DMS 273 treated with DMSO at 0.1 percent for 48 hours (cell line): ENCODE data around the gene MSRB3.
"Not testable (repeated sequence)": the region's sequence is repeated elsewhere in the genome, so short reads cannot be mapped to it uniquely, and the experiment has no call there.

Experiments
- DNase-seq: peaks from one replicate; lab custom pipeline; 2025; lab: John Stamatoyannopoulos, UW

MSRB3 gene

DNA sequence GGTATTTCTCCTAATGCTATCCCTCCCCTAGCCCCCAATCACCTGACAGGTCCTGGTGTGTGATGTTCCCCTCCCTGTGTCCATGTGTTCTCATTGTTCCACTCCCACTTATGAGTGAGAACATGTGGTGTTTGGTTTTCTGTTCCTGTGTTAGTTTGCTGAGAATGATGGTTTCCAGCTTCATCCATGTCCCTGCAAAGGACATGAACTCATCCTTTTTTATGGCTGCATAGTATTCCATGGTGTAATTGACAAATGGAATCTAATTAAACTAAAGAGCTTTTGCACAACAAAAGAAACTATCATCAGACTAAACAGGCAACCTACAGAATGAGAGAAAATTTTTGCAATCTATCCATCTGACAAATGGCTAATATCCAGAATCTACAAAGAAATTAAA is 178.9 kb downstream of the MSRB3 start:
- DNase-seq, result not testable (repeated sequence)

DNA sequence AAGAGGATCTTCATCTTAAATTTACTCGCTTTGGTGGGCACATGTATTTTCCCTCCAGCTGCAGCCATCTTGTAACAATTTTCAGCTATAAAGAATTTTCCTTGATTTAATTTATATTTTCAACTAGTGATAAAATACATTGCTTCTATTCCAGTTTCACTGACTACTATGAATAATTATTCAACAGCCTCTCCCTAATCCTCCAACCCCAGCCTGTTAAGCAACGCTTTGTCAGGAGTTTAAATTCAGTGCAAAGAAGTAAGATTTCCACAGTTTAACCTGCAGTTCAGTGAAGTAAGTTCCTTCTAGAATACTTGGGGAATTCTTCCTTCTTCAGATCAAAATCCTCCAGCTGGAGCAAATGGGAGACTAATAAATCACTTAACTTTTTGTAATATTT is 180.2 kb downstream of the MSRB3 start:
- DNase-seq, result no peak

DNA sequence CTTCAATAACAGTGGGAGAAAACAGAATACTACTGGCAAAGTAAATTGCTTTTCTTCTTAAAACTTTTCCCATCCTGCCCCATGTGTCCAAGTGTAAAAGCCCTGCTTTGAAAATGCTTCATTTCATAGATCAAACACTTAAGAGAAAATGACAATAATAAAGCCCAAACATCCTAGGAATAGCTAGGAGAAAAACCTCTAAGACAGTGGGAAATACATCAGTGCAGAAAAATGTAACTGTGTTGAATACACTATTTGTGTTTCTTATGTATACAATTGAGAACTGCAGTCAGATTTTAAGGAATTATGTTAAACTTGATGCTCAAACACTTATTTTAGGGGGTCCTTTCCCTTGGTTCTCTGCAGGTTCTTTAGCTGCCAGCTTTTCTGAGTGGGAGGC is 181.1 kb downstream of the MSRB3 start:
- DNase-seq, result no peak

DNA sequence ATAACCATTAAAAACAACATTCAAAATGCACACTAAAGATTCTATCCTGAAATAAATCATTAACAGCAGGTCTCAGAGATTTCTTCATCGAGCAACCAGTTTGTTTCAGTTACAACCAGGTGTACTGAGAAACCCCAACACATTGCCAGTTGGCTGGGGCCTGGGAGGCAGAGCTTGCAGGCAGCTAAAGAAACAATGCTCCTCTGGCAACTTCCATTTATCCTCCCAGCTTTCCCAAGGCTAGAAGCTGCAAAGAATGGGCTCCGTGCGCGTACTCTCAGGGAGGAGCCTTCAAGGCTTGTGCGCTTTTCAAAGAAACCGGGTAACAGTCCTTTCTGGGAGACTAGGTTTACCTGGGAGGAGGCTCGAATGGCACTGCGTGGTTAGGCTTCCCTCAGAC is 181.6 kb downstream of the MSRB3 start:
- DNase-seq, result no peak

DNA sequence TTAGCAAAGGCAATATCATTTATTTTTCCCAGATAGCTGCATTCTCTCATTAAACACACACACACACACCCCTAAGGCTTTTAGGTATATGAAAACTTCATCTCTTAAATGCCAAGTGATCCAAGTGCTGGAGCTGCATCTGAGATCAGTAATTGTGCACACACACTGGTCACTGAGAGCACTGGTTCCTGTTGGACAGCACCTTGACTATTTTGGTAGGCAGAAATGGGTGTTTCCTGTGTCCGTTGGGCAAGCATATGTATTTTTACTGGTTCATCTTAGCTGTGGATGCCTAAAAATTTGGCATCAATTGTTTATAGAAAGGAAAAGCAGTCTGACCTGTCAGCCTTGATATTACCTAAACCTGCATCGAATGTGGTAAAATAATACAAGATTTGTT is 182.5 kb downstream of the MSRB3 start:
- DNase-seq, result no peak

DNA sequence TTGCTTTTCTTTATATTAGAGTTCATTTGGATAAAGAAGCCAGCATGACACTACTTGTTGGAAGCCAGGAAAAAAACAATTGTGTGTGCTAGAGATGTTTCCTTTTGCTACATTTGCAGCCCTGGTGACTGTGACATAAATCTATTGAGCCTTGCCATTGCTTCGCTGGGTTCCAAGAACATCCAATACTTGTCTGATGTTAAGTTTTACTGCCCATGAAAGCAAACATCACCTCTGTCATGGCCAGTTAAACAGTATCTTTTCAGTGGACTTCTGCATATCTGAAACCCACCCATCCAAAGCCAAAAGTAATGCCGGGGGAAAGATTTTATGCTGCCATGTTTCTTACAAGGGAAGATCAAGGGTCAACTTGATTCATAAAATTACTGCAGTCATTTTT is 184.0 kb downstream of the MSRB3 start:
- no peak for DNase-seq

DNA sequence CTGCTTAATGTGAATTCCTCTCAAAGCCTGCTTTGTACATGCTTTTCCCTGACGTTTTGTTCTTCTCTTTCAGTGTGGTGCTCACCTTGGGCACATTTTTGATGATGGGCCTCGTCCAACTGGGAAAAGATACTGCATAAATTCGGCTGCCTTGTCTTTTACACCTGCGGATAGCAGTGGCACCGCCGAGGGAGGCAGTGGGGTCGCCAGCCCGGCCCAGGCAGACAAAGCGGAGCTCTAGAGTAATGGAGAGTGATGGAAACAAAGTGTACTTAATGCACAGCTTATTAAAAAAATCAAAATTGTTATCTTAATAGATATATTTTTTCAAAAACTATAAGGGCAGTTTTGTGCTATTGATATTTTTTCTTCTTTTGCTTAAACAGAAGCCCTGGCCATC is 184.6 kb downstream of the MSRB3 start:
- DNase-seq, result no peak

DNA sequence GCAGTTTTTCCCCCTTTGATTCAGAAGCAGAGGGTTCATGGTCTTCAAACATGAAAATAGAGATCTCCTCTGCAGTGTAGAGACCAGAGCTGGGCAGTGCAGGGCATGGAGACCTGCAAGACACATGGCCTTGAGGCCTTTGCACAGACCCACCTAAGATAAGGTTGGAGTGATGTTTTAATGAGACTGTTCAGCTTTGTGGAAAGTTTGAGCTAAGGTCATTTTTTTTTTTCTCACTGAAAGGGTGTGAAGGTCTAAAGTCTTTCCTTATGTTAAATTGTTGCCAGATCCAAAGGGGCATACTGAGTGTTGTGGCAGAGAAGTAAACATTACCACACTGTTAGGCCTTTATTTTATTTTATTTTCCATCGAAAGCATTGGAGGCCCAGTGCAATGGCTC is 185.1 kb downstream of the MSRB3 start:
- DNase-seq, result no peak

DNA sequence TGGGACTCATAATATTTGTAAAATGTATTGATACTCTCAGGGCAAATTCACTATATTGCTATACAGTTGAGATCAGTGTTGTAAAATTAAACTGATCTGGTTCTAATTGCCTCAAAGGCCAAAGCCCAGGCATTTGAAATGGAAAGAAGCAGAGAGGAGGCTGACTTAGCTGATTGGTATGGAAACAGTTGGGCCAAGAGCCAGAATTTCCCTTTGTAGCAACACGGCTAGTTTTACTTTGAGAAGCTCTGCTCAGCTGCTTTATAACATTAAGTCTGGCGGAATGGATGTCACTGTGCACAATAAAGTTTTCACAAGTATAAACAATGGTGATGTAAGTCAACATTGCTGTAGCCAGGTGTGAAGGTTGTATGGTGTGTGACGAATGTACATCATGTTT is 186.4 kb downstream of the MSRB3 start:
- no peak for DNase-seq

DNA sequence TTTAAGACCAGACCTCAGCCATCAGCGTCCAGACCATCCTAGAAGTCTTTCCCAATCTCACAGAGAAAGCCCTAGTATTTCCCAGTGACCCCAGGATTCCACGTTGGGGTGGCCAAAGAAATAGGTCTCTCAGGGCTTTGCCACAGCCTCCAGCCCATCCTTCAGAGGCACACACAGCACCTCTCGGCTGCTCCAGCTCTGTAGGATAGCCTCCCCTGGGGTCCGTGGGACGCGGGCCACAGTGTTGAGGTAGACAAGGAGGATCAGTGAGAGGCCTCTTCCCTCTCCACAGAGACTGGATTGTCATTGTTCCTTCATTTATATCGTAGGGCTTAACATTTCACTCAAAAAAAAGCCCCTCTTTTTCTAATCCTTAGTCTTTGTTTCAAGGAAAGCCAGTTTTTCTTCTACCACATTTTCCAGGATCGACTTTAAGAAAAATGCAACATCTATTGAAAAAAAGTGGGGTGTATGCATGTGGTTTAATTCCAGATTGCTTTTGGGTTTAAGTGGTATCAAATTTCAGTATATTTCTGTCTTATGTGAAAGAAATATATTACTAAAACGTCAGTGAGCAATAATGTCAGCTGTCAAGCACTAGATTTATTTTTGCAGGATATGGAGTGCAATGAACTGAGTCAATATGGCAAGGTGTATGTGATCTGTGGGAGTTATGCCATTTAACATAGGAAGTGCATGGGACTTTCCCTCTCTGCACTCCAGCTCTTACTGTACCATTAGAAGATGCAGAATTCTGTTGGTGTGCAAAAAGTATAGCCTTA is 187.5 kb downstream of the MSRB3 start:
- no peak for DNase-seq

DNA sequence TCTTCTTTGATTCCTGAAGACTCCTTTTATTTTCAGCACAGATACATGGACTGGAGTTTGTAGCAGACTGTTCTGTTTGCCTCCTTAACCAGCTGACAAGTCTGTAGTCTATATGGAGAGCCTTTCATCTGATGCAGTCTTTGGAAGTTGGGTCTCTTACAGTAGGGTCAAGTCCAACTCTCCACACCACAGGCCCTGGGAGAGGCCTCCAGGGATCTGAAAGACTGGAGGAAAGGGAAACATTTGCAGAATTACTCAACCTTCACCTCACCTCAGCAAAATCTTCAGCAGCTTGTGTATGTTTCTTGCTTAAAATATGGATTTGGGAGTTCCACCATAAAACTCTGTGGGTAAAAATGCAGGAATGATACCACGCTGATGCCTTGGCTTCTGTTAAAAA is 188.4 kb downstream of the MSRB3 start:
- DNase-seq, result no peak

DNA sequence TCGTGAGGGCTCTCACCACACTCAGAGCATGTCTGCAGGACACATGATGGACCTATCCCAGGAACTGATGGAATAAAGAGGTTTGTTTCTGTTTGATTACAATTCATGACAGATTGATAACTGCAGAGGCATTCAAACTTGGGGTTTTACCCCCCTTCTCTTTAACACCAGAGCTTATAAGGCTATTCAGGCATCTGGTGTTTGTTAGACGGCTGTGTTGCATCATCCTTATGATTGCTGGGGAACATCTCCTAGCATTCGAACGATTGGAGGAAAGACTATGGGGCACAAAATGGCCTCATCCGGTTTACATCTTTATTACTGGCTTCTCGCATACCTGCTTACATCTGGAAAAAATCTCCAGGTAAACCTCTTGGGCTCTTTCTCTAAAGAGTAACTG is 191.8 kb downstream of the MSRB3 start:
- no peak for DNase-seq

DNA sequence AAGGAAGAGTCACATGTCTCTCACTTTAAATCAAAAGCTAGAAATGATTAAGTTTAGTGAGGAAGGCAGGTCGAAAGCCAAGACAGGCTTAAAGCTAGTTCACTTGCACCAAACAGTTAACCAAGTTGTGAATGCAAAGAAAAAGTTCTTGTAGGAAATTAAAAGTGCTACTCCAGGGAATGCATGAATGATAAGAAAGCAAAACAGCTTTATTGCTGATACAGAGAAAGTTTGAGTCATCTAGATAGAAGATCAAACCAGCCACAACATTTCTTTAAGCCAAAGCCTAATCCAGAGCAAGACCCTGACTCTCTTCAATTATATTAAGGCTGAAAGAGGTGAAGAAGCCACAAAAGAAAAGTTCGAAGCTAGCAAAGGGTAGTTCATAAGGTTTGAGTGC is 193.6 kb downstream of the MSRB3 start:
- no peak for DNase-seq

DNA sequence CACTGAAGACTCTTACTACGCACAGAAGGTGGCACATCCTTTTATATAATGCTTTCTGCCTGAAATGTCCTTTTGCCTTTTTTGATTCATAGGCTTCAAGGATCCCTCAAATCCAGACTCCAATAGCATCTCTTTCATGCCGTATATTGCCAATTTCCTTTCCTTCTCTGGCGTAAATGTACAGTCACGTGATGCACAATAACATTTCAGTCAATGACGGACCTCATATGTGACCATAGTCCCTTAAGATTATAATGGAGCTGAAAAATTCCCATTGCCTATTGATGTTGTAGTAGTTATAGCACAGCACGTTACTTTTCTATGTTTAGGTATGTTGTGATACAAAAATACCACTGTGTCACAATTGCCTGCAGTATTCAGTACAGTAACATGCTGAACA is 196.3 kb downstream of the MSRB3 start:
- no peak for DNase-seq

DNA sequence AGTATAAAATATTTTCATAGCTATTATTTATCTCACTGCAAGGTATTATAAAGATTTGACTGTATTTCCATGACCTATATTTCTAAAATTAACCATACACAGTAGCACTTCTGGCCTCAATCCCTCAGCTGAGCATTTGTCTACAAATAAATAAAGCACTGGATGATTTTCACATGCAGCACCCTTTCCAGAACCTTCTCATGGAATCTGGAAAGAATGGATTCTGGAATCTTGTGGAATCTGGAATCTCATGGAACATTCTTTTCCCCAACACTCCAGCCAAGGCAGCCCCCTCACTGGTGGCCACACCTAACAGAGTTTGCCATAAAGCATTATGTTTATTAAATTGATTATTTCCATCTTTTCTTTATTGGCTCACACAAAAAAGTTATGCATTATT is 199.2 kb downstream of the MSRB3 start:
- DNase-seq, result no peak

DNA sequence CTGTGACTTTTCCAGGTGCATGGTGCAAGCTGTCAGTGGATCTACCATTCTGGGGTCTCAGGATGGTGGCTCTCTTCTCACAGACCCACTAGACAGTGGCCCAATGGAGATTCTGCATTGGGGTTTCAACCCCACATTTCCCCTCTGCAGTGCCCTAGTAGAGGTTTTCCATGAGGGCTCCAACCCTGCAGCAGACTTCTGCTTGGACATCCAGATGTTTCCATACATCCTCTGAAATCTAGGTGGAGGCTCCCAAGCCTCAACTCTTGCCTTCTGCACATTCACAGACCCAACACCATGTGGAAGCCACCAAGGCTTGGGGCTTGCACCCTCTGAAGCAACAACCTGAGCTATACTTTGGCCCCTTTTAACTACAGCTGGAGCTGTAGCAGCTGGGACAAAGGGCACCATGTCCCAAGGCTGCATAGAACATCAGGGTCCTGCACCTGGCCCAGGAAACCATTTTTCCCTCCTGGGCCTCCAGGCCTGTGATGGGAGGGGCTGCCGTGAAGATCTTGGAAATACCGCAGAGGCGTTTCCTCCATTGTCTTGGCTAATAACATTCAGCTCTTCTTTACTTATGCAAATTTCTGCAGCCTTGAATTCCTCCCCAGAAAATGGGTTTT is 205.5 kb downstream of the MSRB3 start:
- not testable (repeated sequence) for DNase-seq

DNA sequence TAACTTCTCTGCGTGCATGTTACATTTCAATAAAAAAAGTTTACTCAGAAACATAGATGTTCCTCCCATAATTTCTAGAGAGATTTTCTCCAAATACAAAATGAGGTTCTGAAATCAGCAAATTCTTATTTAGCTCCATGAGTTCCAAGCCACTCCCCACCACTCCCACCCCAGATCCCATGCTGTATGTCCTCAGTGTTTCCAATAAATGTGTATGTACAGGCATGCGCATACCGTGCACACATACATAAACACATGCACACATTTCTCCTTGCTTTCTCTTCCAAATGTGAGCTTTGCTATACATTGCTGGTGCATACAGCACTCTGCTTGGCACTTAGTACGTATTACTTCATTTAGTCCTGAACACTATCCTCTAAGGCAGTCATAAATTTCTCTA is 209.7 kb downstream of the MSRB3 start:
- DNase-seq, result no peak

DNA sequence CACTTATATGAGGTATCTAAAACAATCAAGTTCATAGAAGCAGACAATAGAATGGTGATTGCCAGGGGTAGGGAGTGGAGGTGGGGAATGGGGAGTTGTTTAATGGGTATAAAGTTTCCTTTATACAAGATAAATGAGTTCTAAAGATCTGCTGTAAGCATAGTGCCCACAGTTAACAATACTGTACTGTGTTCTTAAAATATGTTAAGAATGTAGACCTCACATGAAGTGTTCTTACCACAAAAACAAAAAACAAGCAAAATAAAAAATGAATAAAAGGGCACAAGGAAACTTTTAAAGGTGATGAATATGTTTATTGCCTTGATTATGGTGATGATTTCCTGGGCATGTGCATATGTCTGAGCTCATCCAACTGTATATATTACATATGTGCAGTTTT is 211.8 kb downstream of the MSRB3 start:
- no peak for DNase-seq

DNA sequence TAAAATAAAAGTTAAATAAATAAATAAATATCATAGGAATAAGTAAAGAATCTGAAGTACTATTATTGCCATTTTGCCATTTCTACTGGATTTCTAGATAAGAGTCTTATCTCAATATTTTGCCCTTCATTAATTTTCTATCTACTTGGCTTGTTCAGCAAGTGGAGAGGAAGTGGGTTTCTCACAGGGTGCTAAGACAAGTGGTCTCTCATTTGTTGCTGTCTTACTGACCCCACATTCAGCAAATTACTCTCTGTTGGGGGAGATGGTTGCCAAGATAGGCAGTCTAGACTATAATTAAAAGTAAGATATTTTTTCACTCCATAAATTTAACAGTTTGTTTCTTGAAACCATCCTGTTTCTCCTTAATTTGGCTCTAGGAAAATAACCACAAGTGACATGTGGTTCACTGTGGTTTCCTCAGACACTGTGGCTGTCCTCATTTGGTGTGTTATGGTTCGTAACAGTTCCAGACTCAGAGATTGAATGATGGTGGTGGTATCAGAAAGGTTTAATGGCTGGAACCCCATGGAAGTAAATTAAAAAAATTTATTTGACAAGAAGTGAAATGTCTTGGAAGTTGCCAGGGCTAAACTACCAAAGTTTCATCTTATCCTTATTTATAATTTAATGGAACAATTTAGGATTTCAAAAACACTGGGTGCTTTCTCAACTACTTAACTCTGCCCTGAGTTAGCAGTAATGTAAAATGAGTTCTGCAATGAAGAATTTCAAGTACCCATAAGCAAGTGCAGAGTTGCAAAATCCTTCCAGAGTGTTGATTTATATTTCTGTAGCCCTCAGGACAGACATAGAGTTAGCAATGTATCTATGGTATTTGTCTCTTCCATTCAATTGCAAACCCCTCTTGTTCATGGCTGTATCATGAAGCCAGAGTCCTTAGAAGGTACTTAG is 214.8 kb downstream of the MSRB3 start:
- DNase-seq, result no peak

DNA sequence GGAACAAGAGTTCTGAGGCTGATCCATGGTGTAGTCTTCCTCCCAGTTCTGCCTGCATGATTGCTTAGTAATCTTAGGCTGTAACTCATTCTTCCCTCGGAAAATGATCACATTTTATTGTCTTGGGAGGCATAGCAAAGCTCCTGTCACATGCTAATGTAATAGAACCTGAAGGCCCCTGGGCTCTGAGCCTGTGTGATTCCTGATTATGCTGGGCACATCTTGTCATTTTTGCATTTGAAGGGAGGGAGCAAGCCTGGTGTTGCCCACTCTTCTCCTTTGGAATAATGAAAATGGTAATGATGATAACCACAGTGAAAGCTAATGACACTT is 215.4 kb downstream of the MSRB3 start:
- DNase-seq, result no peak

DNA sequence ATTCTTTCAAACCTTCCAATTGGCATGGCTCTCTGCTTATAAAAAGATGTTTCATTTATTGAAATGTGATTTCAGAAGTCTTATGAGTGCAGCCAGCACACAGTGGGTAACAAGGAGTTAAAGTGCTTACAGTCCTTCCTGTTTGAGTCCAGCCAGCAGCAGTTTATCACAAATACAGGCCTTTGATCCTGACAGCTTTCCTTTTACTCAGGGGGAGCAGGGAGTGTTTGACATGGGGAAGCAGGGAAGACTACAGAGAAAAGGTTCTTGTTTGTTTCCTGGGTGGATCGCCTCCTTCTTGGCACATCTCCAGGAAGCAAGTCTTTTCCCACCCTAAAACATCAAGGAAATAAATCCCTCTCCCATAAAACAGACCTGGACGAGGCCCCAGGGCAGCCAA is 216.1 kb downstream of the MSRB3 start:
- no peak for DNase-seq

DNA sequence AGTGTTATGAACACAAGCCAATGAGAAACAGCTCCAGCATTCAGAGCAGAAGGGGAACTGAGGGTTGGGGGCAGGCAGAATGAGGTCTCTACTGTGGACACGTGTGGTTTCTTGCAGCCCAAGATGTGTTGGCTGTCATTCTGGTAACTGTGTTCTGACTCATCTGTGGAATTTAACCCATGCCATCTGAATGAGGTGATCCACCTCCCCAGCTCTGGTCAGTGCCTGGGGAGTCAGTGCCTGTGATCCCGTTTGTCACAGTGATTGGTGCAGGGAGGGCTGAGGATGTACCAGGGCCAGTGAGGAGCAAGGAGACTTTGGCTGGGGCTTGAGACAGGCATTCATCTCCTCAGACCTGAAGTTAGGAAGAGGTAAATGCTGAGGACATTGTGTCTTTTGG is 216.8 kb downstream of the MSRB3 start:
- no peak for DNase-seq

DNA sequence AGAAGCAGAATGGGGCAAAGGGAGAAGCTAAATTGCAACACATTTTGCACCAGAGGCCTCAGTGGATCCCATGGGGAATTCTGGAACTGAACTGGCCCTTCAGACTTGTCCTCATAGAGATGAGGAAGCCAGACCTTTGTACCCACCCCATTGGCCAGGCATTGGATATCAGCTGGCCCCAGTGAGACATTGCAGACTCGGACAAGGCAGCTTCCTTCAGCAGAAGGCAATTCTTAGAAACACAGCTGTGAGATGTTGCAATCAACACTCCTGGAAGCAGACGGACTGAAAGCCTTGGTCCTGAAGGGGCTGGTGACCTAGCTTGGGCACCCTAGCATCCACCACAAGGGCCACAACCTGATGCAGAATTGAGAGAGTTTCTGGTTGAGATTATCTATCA is 218.1 kb downstream of the MSRB3 start:
- no peak for DNase-seq
